IMR-90 (cell line): ENCODE data around the gene BDH1. TPM values are rescaled to one million over a fixed set of nuclear protein-coding genes. Genes with fewer than 3 reads are reported as not detected.

Experiments used
- ATAC-seq: fragments of 200-7000 bp; cut with Tn5 transposase; 2 replicates; pipeline ENCODE4 v1.9.1; 2020; ENCODE audit warnings: low read depth, mild to moderate bottlenecking, moderate library complexity
- BruUV-seq: library from RNA; stranded (reverse); fragments of 400-500 nt; replicated peaks from 2 replicates; lab custom pipeline; 2021; lab: Mats Ljungman, UMichigan
- CTCF ChIA-PET: fragments of 300-600 bp; formaldehyde crosslinking; extraction: SDS; loops from one replicate; lab custom pipeline; 2021; ENCODE audit warnings: antibody characterized with exemption; lab: Yijun Ruan, JAX
- POLR2A ChIA-PET: fragments of 300-600 bp; sonication (Branson Sonifier 250); formaldehyde crosslinking; loops from one replicate; lab custom pipeline; 2022; ENCODE audit warnings: antibody characterized with exemption; ENCODE audit not compliant: unreplicated experiment; lab: Charles Lee
- DNase-seq: peaks from one replicate; pipeline ENCODE4 v3.0.0; 2013
- H2AFZ ChIP-seq: replicated peaks from 2 replicates; pipeline ENCODE3; 2013; ENCODE audit warnings: low read length, mild to moderate bottlenecking; ENCODE audit not compliant: poor library complexity
- H2AK5ac ChIP-seq: 2 replicates; pipeline ENCODE4 v1.6.1; 2013; ENCODE audit warnings: low read depth, low read length, inconsistent platforms
- H2AK9ac ChIP-seq: replicated peaks from 2 replicates; pipeline ENCODE3; 2013; ENCODE audit warnings: mild to moderate bottlenecking, low read depth, low read length, moderate library complexity; ENCODE audit not compliant: poor library complexity
- H2BK120ac ChIP-seq: 2 replicates; pipeline ENCODE4 v1.6.1; 2013; ENCODE audit warnings: low read depth, low read length, inconsistent platforms
- H2BK15ac ChIP-seq: 3 replicates; pipeline ENCODE4 v1.6.1; 2013; ENCODE audit warnings: low read depth, low read length, inconsistent platforms
- H2BK20ac ChIP-seq: 2 replicates; pipeline ENCODE4 v1.6.1; 2013; ENCODE audit warnings: low read depth, mild to moderate bottlenecking, inconsistent platforms, low read length, moderate library complexity
- H2BK5ac ChIP-seq: 2 replicates; pipeline ENCODE4 v1.6.1; 2013; ENCODE audit warnings: mild to moderate bottlenecking, low read depth, low read length, inconsistent platforms; ENCODE audit not compliant: poor library complexity, severe bottlenecking
- H3K14ac ChIP-seq: replicated peaks from 2 replicates; pipeline ENCODE4 v1.6.1; 2013; ENCODE audit warnings: low read depth, low read length, inconsistent platforms
- H3K18ac ChIP-seq: 2 replicates; pipeline ENCODE4 v1.6.1; 2013; ENCODE audit warnings: low read depth, low read length, control low read depth
- H3K23ac ChIP-seq: 2 replicates; pipeline ENCODE4 v1.6.1; 2013; ENCODE audit warnings: low read depth, low read length, inconsistent platforms
- H3K27ac ChIP-seq: 2 replicates; pipeline ENCODE4 v1.5.1; 2013; ENCODE audit warnings: mild to moderate bottlenecking, control low read depth, low read length; ENCODE audit not compliant: insufficient read depth
- H3K27me3 ChIP-seq: 2 replicates; pipeline ENCODE4 v1.6.1; 2013; ENCODE audit warnings: low read length; ENCODE audit not compliant: control insufficient read depth, insufficient read depth
- H3K36me3 ChIP-seq: 2 replicates; pipeline ENCODE4 v1.6.1; 2013; ENCODE audit warnings: low read length, mixed read lengths; ENCODE audit not compliant: control insufficient read depth, insufficient read depth
- H3K4ac ChIP-seq: 2 replicates; pipeline ENCODE4 v1.6.1; 2013; ENCODE audit warnings: low read depth, low read length, inconsistent platforms
- H3K4me1 ChIP-seq: 2 replicates; pipeline ENCODE4 v1.6.1; 2013; ENCODE audit warnings: low read length, mixed read lengths; ENCODE audit not compliant: control insufficient read depth, insufficient read depth
- H3K4me2 ChIP-seq: 2 replicates; pipeline ENCODE4 v1.6.1; 2013; ENCODE audit warnings: low read depth, mild to moderate bottlenecking, control low read depth, low read length, moderate library complexity
- H3K4me3 ChIP-seq: 2 replicates; pipeline ENCODE4 v1.5.1; 2013; ENCODE audit warnings: low read depth, mild to moderate bottlenecking, control low read depth, low read length, moderate library complexity; ENCODE audit not compliant: insufficient read depth
- H3K56ac ChIP-seq: 2 replicates; pipeline ENCODE4 v1.6.1; 2013; ENCODE audit warnings: low read length, inconsistent platforms; ENCODE audit not compliant: insufficient read depth; ENCODE audit errors: extremely low read depth
- H3K79me1 ChIP-seq, 2 experiments: 2 replicates each; pipeline ENCODE4 v1.6.1; 2013; ENCODE audit warnings: low read length in 2 of 2, inconsistent platforms in 1 of 2, low read depth in 1 of 2
- H3K9ac ChIP-seq: 2 replicates; pipeline ENCODE4 v1.6.1; 2013; ENCODE audit warnings: low read depth, low read length, control low read depth
- H3K9me1 ChIP-seq: 2 replicates; pipeline ENCODE4 v1.6.1; 2013; ENCODE audit warnings: low read length, inconsistent platforms; ENCODE audit not compliant: insufficient read depth
- H3K9me3 ChIP-seq: 2 replicates; pipeline ENCODE4 v1.6.1; 2013; ENCODE audit warnings: low read length; ENCODE audit not compliant: control insufficient read depth, insufficient read depth
- H4K20me1 ChIP-seq: 2 replicates; pipeline ENCODE4 v1.6.1; 2013; ENCODE audit warnings: low read length, inconsistent platforms; ENCODE audit not compliant: insufficient read depth
- H4K5ac ChIP-seq: 2 replicates; pipeline ENCODE4 v1.6.1; 2013; ENCODE audit warnings: mild to moderate bottlenecking, low read depth, low read length, control low read depth
- H4K8ac ChIP-seq, 2 experiments: 2 replicates each; pipeline ENCODE4 v1.6.1; 2013; ENCODE audit warnings: low read depth in 2 of 2, low read length in 2 of 2, control low read depth in 1 of 2, inconsistent platforms in 1 of 2
- H4K91ac ChIP-seq: 2 replicates; pipeline ENCODE4 v1.6.1; 2013; ENCODE audit warnings: low read depth, low read length, inconsistent platforms; ENCODE audit not compliant: insufficient read depth
- MAFK ChIP-seq: IDR thresholded peaks from 2 replicates; pipeline ENCODE4 v1.6.1; 2012; ENCODE audit warnings: low read depth, low read length, improper control_type of control experiment
- MAZ ChIP-seq: IDR thresholded peaks from 2 replicates; pipeline ENCODE4 v1.6.1; 2012; ENCODE audit warnings: low read depth, mild to moderate bottlenecking, low read length, improper control_type of control experiment, moderate library complexity, borderline replicate concordance
- RAD21 ChIP-seq: IDR thresholded peaks from 2 replicates; pipeline ENCODE4 v1.6.1; 2012; ENCODE audit warnings: low read length, improper control_type of control experiment
- RFX5 ChIP-seq: IDR thresholded peaks from 2 replicates; pipeline ENCODE4 v1.8.0; 2012; ENCODE audit warnings: low read depth, mild to moderate bottlenecking, low read length, moderate library complexity
- WGBS, 2 experiments: methylation state at CpG; one replicate each; pipeline versions ENCODE4 v1.1.5 to v1.1.7; 2013; ENCODE audit warnings: missing lambda C conversion rate in 2 of 2; ENCODE audit not compliant: insufficient read length in 1 of 2; ENCODE audit errors: extremely low coverage in 2 of 2; 5-methylcytosine and 5-hydroxymethylcytosine counted together
- dilution Hi-C: fragments of 300-500 bp; cut with HindIII; formaldehyde crosslinking; loops from one replicate; pipeline ENCODE4 v1.14.3; 2018; ENCODE audit warnings: low sequenced_read_pairs; ENCODE audit not compliant: unreplicated experiment
- in situ Hi-C: fragments of 300-500 bp; cut with MboI; formaldehyde crosslinking; loops from 3 replicates; pipeline ENCODE4 v1.14.3; 2019; ENCODE audit warnings: low sequenced_read_pairs, inconsistent platforms, mixed read lengths
- intact Hi-C: fragments of 100-400 bp; cut with micrococcal nuclease; formaldehyde crosslinking; loops from 2 replicates; pipeline ENCODE4 v1.10.0; 2022
- polyA plus RNA-seq, 3 experiments: library from polyadenylated mRNA; depleted of rRNA; stranded (reverse); fragments of >200 nt; gene quantifications; 2 replicates each; pipeline ENCODE4 v1.2.3, GENCODE V29; 2012; ENCODE audit warnings: low replicate concordance in 1 of 3
- total RNA-seq: library from RNA; depleted of rRNA; stranded (reverse); fragments of >200 nt; gene quantifications from 2 replicates; pipeline ENCODE4 v1.2.3, GENCODE V29; 2012

The BDH1 gene
- total and polyA plus RNA-seq, 2 of the 4 experiments (the other 2 are of a cell fraction), result 2.7 to 4.4 TPM

GRCh38 chr3:197494366-197495058 lies 61.3 kb downstream of the BDH1 start:
- H3K9ac ChIP-seq, result no peak overlapping the region
- in situ Hi-C loops (no loop called here), dilution Hi-C loops (no loop called here), intact Hi-C loops (no loop called here)
- WGBS, 2 experiments, result 72% methylated on average over 6 of the region's 10 CpGs; no CpG with 5 or more reads in 1 of the 2 experiments
- no peak for TF ChIP-seq RFX5
- TF ChIP-seq RAD21, result no peak
- peak; percentile 50 for TF ChIP-seq MAFK
- TF ChIP-seq MAZ, result no peak
- H3K79me1 ChIP-seq, result no peaks in the 10 kb centered on the region
- H3K4me2 ChIP-seq, result no peak overlapping the region
- H4K91ac ChIP-seq, result no peak overlapping the region
- peaks cover 11% of the 10 kb centered on the region for H3K4me1 ChIP-seq
- H2BK120ac ChIP-seq, result no peak overlapping the region
- H4K5ac ChIP-seq, result no peak overlapping the region
- H2AK5ac ChIP-seq, result no peak overlapping the region
- no peak overlapping the region for H4K8ac ChIP-seq
- POLR2A ChIA-PET, result no interaction called here
- H3K14ac ChIP-seq, result no peak overlapping the region
- no peak for DNase-seq
- no peak overlapping the region for H2BK20ac ChIP-seq
- H3K9me3 ChIP-seq, result no peaks in the 10 kb centered on the region
- CTCF ChIA-PET, result interaction anchor here (0.6 kb wide), 1 partner anchor 8 kb away, joined by 9 read pairs; no protein-coding TSS in a partner anchor
- H2BK5ac ChIP-seq, result no peak overlapping the region
- H2BK15ac ChIP-seq, result no peak overlapping the region
- H3K18ac ChIP-seq, result no peak overlapping the region
- H3K4ac ChIP-seq, result no peak overlapping the region
- ATAC-seq, result no peak
- H2AK9ac ChIP-seq, result no peak overlapping the region
- H3K4me3 ChIP-seq, result no peak overlapping the region
- peaks cover 6% of the 10 kb centered on the region for H3K9me1 ChIP-seq
- H3K23ac ChIP-seq, result no peak overlapping the region
- no peaks in the 10 kb centered on the region for H3K36me3 ChIP-seq
- H3K56ac ChIP-seq, result no peak overlapping the region
- no peaks in the 10 kb centered on the region for H4K20me1 ChIP-seq
- no peak overlapping the region for H2AFZ ChIP-seq
- no TSS peak for BruUV-seq
- 0 out of 2 replicates have a peak, but pooled peaks cover 5% of the 10 kb centered on the region for H3K27me3 ChIP-seq
- no peak overlapping the region for H3K27ac ChIP-seq
